ENCODE measurements around the gene C14orf180. TPM values are rescaled to one million over a fixed set of nuclear protein-coding genes. Genes with fewer than 3 reads are reported as not detected.

Gene C14orf180
- total RNA-seq, 1 experiment from 2014 or later: not detected

GRCh38 chr14:104602933-104603325 lies 23.4 kb downstream of the C14orf180 start:
- H3K36me3 Mint-ChIP-seq: no peaks in the 10 kb centered on the region
- peaks cover 34% of the 10 kb centered on the region for H3K27me3 Mint-ChIP-seq (ENCODE audit: low read depth)
- ATAC-seq (no peak), DNase-seq (ENCODE audit: low spot score) (peak; percentile 7)
- H3K4me1 Mint-ChIP-seq: peaks cover 10% of the 10 kb centered on the region
- ChIA-PET POLR2A (no interaction called here), CTCF (no interaction called here)
- no peak overlapping the region for H3K27ac Mint-ChIP-seq
- H3K9me3 Mint-ChIP-seq: no peaks in the 10 kb centered on the region
- H3K4me3 Mint-ChIP-seq: no peak overlapping the region
- TF ChIP-seq MAX (CRISPR knock-in tag; IDR thresholded peaks at IDR 0.05) (no peak), HMGA2 (CRISPR knock-in tag; IDR thresholded peaks at IDR 0.05) (no peak), OVOL2 (CRISPR knock-in tag; IDR thresholded peaks at IDR 0.05; ENCODE audit: borderline replicate concordance) (no peak), MXD4 (CRISPR knock-in tag; IDR thresholded peaks at IDR 0.05; ENCODE audit: borderline replicate concordance) (no peak), ZMAT4 (CRISPR knock-in tag; IDR thresholded peaks at IDR 0.05) (no peak), ATF1 (CRISPR knock-in tag; IDR thresholded peaks at IDR 0.05) (no peak), ATF3 (CRISPR knock-in tag; conservative IDR thresholded peaks at IDR 0.05) (no peak), CDX4 (CRISPR knock-in tag; IDR thresholded peaks at IDR 0.05; ENCODE audit: borderline replicate concordance) (no peak), FOXP4 (CRISPR knock-in tag; IDR thresholded peaks at IDR 0.05) (no peak), ZBTB43 (CRISPR knock-in tag; IDR thresholded peaks at IDR 0.05) (no peak), ZNF396 (CRISPR knock-in tag; IDR thresholded peaks at IDR 0.05; ENCODE audit: borderline replicate concordance) (no peak), ELF4 (CRISPR knock-in tag; IDR thresholded peaks at IDR 0.05; ENCODE audit: low read depth) (no peak), ZNF232 (CRISPR knock-in tag; IDR thresholded peaks at IDR 0.05) (no peak), EMX1 (CRISPR knock-in tag; IDR thresholded peaks at IDR 0.05) (no peak), FOXP1 (CRISPR knock-in tag; IDR thresholded peaks at IDR 0.05; ENCODE audit: borderline replicate concordance) (no peak), IRF2 (CRISPR knock-in tag; IDR thresholded peaks at IDR 0.05; ENCODE audit: borderline replicate concordance, low read depth) (no peak), TEAD1 (CRISPR knock-in tag; IDR thresholded peaks at IDR 0.05) (no peak)

GRCh38 chr14:104603711-104604401 lies 24.3 kb downstream of the C14orf180 start:
- DNase-seq (ENCODE audit: low spot score) (peak; percentile 12), ATAC-seq (peak; percentile 7; the same call in 1 of the 2 replicates)
- Mint-ChIP-seq H3K27ac (no peak overlapping the region), H3K4me1 (peaks cover 10% of the 10 kb centered on the region), H3K27me3 (ENCODE audit: low read depth) (peaks cover 38% of the 10 kb centered on the region), H3K36me3 (no peaks in the 10 kb centered on the region), H3K9me3 (no peaks in the 10 kb centered on the region), H3K4me3 (peak overlapping the region; percentile 66)
- TF ChIP-seq IRF2 (CRISPR knock-in tag; IDR thresholded peaks at IDR 0.05; ENCODE audit: borderline replicate concordance, low read depth) (no peak), NFE2L1 (CRISPR knock-in tag; IDR thresholded peaks at IDR 0.05) (0 out of 2 replicates have a peak, but pooled peaks have one; percentile 15), ESRRA (CRISPR knock-in tag; IDR thresholded peaks at IDR 0.05; ENCODE audit: borderline replicate concordance) (no peak), FOXP4 (CRISPR knock-in tag; IDR thresholded peaks at IDR 0.05) (0 out of 2 replicates have a peak, but pooled peaks have one; percentile 6)
- ChIA-PET POLR2A (interaction anchor here (0.6 kb wide), 1 partner anchor 12 kb away, joined by 3 read pairs; no protein-coding TSS in a partner anchor), CTCF (interaction anchor here (1.1 to 1.4 kb wide), 5 partner anchors 11 to 380 kb away, joined by 3 to 5 read pairs (median 3); no protein-coding TSS in a partner anchor)
